ENCODE measurements around the gene NT5C. TPM values are rescaled to one million over a fixed set of nuclear protein-coding genes. Genes with fewer than 3 reads are reported as not detected.

The NT5C gene
- polyA plus RNA-seq, 4 donors = 44.7 to 71.4 (median 61.9) TPM

GRCh38 chr17:75097865-75098264 lies 33.7 kb downstream of the NT5C start:
- no peak for DNase-seq (ENCODE audit: low read depth in 4 of 4, low spot score in 2 of 4)

- no peak for DNase-seq (ENCODE audit: low read depth in 4 of 4, low spot score in 2 of 4)
Observed at GRCh38 chr17:75096082-75096625, 35.4 kb downstream of the NT5C start.

- no peak for DNase-seq (ENCODE audit: low read depth in 4 of 4, low spot score in 2 of 4)
Observed at GRCh38 chr17:75094871-75095399, 36.6 kb downstream of the NT5C start.

GRCh38 chr17:75093548-75094158 lies 37.9 kb downstream of the NT5C start:
- DNase-seq (ENCODE audit: low read depth in 4 of 4, low spot score in 2 of 4) = no peak

- no peak for DNase-seq (ENCODE audit: low read depth in 4 of 4, low spot score in 2 of 4)
Observed at GRCh38 chr17:75091855-75092327, 39.7 kb downstream of the NT5C start.

GRCh38 chr17:75090871-75091854 lies 40.4 kb downstream of the NT5C start:
- DNase-seq (ENCODE audit: low read depth in 4 of 4, low spot score in 2 of 4) = no peak

- DNase-seq (ENCODE audit: low read depth in 4 of 4, low spot score in 2 of 4) = no peak
Observed at GRCh38 chr17:75088465-75089417, 42.8 kb downstream of the NT5C start.

- peak in 1 of 4 donors; percentile 78 for DNase-seq (ENCODE audit: low read depth in 4 of 4, low spot score in 2 of 4)
Observed at GRCh38 chr17:75087558-75088453, 43.7 kb downstream of the NT5C start, which contains the start of gene SLC16A5. SLC16A5 (plus strand) TSS chr17:75087954; CDS start chr17:75093637, 5,683 bp downstream.

- DNase-seq (ENCODE audit: low read depth in 4 of 4, low spot score in 2 of 4) = no peak
Observed at GRCh38 chr17:75087182-75087557, 44.4 kb downstream of the NT5C start.

GRCh38 chr17:75086496-75087181 lies 44.9 kb downstream of the NT5C start:
- DNase-seq (ENCODE audit: low read depth in 4 of 4, low spot score in 2 of 4) = no peak

GRCh38 chr17:75084039-75084660 lies 47.4 kb downstream of the NT5C start:
- DNase-seq (ENCODE audit: low read depth in 4 of 4, low spot score in 2 of 4) = no peak

- DNase-seq (ENCODE audit: low read depth in 4 of 4, low spot score in 2 of 4) = no peak
Observed at GRCh38 chr17:75082683-75083082, 48.9 kb downstream of the NT5C start.

GRCh38 chr17:75081611-75082540 lies 49.7 kb downstream of the NT5C start:
- DNase-seq (ENCODE audit: low read depth in 4 of 4, low spot score in 2 of 4) = no peak
